Activated naive CD8-positive, alpha-beta T cell treated with anti-CD3 and anti-CD28 coated beads for 36 hours (primary cell): ENCODE data around the gene NFIB. TPM values are rescaled to one million over a fixed set of nuclear protein-coding genes. Genes with fewer than 3 reads are reported as not detected.

ENCODE experiments used
- DNase-seq: peaks from one replicate; pipeline ENCODE4 v3.0.0; 2021
- H3K27ac Mint-ChIP-seq: one replicate; pipeline ENCODE4 v1.8.0; 2022; ENCODE audit warnings: mild to moderate bottlenecking, moderate library complexity, mixed read lengths
- H3K27me3 Mint-ChIP-seq: one replicate; pipeline ENCODE4 v1.8.0; 2022; ENCODE audit warnings: mild to moderate bottlenecking, mixed read lengths
- H3K36me3 Mint-ChIP-seq: one replicate; pipeline ENCODE4 v1.8.0; 2021; ENCODE audit warnings: mild to moderate bottlenecking, mixed read lengths
- H3K4me1 Mint-ChIP-seq: one replicate; pipeline ENCODE4 v1.8.0; 2021; ENCODE audit warnings: mixed read lengths
- H3K4me3 Mint-ChIP-seq: one replicate; pipeline ENCODE4 v1.8.0; 2022; ENCODE audit warnings: mild to moderate bottlenecking, moderate library complexity, mixed read lengths
- H3K9me3 Mint-ChIP-seq: one replicate; pipeline ENCODE4 v1.8.0; 2022; ENCODE audit warnings: mixed read lengths
- total RNA-seq, 2 experiments: library from RNA; stranded (reverse); gene quantifications; one replicate each; pipeline ENCODE4 v1.2.3, GENCODE V29; 2021

NFIB gene
- total RNA-seq, 2 experiments from 2014 or later, result not detected

DNA sequence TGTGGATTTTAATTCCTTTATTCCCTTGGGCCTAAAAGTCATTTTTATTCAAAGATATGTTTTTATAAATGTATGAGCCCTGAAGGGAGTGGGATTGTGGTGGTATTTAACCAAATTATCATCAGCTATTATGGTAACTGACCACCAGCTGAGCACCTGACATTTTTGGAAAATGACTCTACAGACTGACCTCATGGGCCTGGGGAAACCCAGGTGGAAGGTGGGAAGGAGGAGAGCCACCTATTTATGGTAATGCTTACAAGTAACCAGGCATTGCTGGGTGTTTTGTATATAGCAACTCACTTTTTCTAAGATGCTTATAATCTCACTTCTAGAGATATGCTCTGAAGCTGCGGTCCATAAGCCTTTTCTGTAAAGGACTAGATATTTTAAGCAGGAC lies 22.3 kb upstream of the NFIB start:
- Mint-ChIP-seq H3K27me3 (peaks cover 23% of the 10 kb centered on the region), H3K27ac (no peak overlapping the region), H3K9me3 (no peaks in the 10 kb centered on the region), H3K4me1 (no peaks in the 10 kb centered on the region), H3K4me3 (no peak overlapping the region), H3K36me3 (no peaks in the 10 kb centered on the region)
- no peak for DNase-seq

DNA sequence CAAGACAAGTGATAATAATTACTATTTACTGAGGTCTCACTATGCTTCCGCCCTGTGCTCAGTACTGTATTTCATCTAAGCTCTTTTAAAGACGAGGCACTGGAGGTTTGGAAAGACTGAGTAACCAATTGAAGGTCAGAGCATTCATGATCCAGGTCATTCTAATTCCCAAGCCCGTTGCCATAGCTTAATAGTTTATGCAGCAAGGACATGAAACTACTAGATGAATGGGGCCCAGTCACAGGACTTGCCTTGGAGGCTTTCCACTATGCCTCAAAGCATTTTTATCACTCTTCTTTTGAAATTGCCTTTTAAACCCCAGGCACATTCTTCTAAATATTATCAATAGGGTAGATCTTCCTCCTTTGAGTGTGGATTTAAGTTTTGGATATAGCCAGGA lies 17.2 kb upstream of the NFIB start:
- H3K27ac Mint-ChIP-seq, result no peak overlapping the region
- no peak for DNase-seq
- H3K4me3 Mint-ChIP-seq, result no peak overlapping the region
- H3K27me3 Mint-ChIP-seq, result peaks cover 15% of the 10 kb centered on the region
- H3K4me1 Mint-ChIP-seq, result no peaks in the 10 kb centered on the region
- no peaks in the 10 kb centered on the region for H3K36me3 Mint-ChIP-seq
- no peaks in the 10 kb centered on the region for H3K9me3 Mint-ChIP-seq

DNA sequence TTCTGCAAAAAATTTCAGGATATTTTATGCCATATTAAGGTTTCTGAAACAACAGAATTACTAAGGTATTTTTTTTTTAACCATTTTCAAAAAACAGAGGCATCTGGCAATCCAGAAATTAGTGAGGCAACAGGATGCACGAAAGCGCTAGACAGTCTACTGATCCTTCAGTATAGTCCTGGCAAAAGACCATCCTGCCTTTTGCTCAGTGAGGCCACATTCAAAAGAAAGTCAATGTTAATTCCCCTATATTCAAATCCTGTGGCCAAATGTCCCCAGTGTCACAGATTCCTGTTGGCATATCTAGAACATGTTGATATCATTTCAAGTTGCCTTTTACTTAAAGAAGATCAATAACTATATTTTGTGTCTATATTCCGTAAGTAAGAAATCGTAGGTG lies 13.1 kb upstream of the NFIB start:
- Mint-ChIP-seq H3K36me3 (no peaks in the 10 kb centered on the region), H3K27me3 (peaks cover 34% of the 10 kb centered on the region), H3K4me1 (peaks cover 6% of the 10 kb centered on the region), H3K27ac (no peak overlapping the region), H3K9me3 (no peaks in the 10 kb centered on the region), H3K4me3 (no peak overlapping the region)
- DNase-seq, result no peak

DNA sequence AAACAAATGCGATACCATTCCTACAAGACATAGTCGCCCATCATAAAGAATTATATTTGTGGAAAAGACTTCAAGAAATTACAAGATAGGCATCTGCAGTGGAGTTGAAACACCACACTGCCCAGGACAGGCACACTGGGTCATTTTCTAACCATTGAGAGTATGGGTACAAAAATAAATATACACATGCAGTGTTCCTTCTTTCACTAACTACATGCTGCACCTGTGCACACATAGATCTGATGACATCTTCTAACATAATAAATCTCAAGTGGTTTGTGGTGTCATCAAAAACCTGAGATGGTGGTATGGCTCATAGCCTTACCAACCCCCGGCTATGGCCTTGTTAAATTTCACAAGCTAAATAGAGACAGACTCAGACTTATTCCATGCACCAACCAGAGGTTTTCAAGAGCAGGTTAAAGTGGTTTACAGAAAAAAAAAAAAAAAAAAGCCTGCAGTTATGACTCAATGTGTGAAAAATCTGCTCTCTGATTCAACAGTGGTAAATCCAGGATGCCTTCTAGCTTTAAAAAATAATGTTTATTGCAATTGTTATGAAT lies 12.4 kb upstream of the NFIB start:
- peaks cover 12% of the 10 kb centered on the region for H3K4me1 Mint-ChIP-seq

DNA sequence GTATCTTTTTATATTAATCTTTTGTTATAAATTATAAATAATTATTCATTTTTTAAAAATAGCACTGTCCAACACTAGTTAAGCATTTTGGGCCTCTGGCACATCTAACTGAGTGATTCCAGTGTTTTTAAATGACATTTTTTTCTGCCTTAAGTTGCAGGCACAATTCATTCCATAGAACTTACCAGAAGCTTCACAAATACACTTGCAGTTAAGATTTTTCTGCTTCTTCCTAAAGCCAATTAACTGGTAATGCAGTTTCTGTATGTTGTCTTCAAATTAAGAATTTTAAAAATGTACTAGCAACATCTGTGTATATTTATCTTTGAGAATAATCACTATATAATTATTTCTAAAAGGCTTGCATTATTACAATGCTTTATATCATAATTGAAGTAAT lies 11.2 kb upstream of the NFIB start:
- H3K27ac Mint-ChIP-seq, result no peak overlapping the region
- no peaks in the 10 kb centered on the region for H3K36me3 Mint-ChIP-seq
- peaks cover 53% of the 10 kb centered on the region for H3K27me3 Mint-ChIP-seq
- H3K4me3 Mint-ChIP-seq, result no peak overlapping the region
- H3K4me1 Mint-ChIP-seq, result peaks cover 21% of the 10 kb centered on the region
- peaks cover 4% of the 10 kb centered on the region for H3K9me3 Mint-ChIP-seq
- DNase-seq, result no peak

More for the DNA sequence above, 12.4 kb upstream of the NFIB start:
- H3K36me3 Mint-ChIP-seq, result no peaks in the 10 kb centered on the region
- no peak for DNase-seq
- H3K27me3 Mint-ChIP-seq, result peaks cover 41% of the 10 kb centered on the region
- no peak overlapping the region for H3K4me3 Mint-ChIP-seq
- no peak overlapping the region for H3K27ac Mint-ChIP-seq
- H3K9me3 Mint-ChIP-seq, result no peaks in the 10 kb centered on the region

DNA sequence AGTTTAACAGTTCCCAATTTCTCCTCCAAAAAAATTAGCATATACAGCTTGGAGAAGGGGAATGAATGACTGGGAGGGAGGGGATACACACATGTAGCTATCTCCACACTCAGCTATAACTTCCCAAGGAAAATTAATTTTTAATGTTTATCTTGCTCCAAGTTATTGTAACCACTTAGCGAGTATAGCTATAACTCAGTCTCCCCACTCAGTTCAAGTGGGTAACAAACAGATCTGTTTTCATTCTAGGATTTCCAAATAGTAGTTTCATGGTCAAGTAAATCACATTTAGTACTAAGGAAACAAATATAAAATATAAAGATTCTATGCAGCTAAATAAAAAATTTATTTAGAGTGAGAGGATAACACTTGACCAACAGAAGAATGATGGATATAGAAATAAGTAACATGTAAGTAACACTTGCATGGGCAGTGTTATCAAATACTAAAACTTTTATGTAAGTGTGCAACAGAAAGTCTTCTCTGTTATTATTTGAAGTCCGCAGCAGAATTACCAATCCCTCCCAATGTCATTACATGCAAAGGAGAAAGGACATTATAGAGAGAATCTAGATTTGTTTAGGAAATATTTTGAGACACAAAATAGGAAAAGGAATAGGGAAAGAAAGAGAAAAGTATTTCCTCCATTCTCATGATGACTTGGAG lies 10.2 kb upstream of the NFIB start:
- DNase-seq, result no peak
- Mint-ChIP-seq H3K4me1 (peaks cover 21% of the 10 kb centered on the region), H3K27me3 (peaks cover 53% of the 10 kb centered on the region), H3K4me3 (no peak overlapping the region), H3K27ac (no peak overlapping the region), H3K9me3 (peaks cover 4% of the 10 kb centered on the region), H3K36me3 (no peaks in the 10 kb centered on the region)

DNA sequence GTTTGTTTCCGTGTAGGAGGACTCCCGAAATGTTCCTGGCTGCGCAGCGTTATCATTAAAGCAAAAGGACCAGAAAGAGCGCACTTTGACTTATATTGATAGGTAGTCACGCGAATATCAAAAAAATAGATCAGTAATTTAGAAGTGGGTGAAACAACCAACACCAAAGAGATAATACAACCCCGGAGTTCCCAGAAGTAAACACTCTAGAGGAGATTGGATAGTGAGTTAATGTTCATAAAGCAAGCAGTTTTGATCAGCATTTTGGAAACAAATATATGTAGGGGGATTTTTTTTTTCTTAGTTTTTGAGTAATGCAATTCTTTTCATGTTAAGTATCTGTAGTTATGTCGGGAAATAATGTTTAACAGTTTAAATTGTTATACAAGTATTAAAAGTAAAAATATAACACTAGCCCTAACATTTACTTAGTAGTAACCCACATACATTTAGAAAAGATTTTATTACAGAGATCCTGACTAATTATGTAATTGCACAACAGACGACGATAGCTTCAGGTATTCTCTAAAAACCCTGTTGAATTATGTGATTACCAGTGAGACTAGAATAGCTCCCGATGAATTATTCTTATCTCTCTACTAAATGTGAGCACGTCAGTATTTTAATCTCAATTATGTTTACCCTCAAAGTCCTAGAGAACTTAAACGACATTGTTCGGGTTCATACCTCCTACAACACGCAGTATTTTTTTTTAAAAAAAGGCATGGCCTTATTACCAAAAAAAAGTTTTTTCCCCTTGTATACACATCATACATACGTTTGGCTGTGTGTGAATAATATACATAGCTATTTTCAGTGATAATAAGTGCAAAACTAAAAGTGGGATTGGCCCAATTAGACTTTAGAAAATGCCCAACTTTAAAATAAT lies 9.4 kb upstream of the NFIB start:
- Mint-ChIP-seq H3K4me3 (peak overlapping the region; percentile 78), H3K36me3 (no peaks in the 10 kb centered on the region), H3K27me3 (peaks cover 56% of the 10 kb centered on the region), H3K27ac (peak overlapping the region; percentile 60), H3K4me1 (peaks cover 21% of the 10 kb centered on the region), H3K9me3 (peaks cover 4% of the 10 kb centered on the region)
- DNase-seq, result no peak

DNA sequence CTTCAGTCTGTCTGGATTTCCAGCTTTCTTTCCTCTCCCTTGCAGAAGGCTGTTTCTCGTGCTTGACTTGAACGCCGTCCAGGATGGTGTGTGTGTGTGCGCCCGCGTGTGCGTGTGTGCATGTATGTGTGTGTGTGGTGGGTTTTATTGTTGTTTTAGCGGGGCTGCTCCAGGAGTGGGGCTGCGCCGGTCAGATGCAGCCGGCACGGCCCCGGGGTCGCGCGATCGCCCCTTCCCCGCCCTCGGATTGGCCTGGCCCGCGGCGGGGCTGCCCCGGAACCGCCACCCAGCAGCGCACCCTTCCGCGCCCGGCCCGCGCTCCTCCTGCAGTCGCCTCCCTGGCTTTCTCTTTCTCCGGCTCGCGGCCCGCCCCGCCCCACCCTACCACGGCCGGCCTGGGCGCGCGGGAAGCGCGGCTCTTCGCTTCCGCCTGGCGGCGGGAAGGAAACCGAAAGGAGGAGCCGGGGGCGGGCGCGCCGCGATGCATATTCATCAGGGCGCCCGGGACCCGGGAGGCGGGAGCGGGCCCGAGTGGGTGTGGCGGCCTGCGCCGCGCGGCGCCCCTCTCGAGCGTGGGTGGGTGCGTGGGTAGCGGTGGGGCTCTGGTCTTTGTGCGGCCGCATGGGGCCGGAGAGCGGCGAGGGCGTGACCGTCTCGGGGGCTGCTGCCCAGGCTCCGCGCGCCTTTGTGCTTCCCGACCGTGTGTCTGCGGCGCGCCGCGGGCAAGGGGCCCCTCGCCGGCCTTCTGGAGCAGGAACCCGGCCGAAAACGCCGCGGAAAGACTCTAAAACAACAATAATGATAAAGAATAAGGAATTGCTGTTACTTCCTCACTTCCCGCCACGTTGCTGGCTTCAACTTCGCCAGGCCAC lies 8.5 kb upstream of the NFIB start:
- Mint-ChIP-seq H3K4me3 (peak overlapping the region; percentile 78), H3K27me3 (peaks cover 58% of the 10 kb centered on the region), H3K27ac (peak overlapping the region; percentile 60), H3K4me1 (peaks cover 21% of the 10 kb centered on the region), H3K36me3 (no peaks in the 10 kb centered on the region), H3K9me3 (peaks cover 4% of the 10 kb centered on the region)
- peak; percentile 84 for DNase-seq

DNA sequence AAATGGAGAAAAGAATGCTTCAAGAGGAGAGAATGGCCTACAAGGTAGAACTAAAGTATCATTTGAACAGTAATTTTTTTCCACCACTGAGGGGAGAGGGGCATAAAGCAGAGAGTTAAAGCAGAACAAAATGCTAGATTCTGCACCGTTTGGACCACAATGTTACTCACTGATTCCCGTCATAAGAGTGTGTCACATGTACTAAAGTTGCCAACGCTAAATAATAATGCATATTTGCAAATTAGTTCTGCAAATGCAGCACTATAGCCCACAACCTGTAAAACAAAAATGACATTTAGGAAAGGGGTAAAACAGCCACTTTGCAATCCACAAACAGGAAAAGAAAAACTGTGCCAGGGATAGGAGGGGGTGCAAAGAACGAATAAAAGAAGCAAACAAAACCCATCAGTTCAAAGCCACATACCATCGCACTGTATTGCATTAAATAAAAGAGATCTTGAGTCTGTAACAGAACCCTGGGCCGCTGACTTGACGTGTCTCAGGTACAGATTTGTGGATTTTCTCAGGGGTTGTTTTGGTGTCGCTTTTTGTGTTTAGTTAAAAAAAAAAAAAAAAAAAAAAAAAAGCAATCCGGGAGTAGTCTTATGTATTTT lies 7.7 kb upstream of the NFIB start:
- Mint-ChIP-seq H3K36me3 (no peaks in the 10 kb centered on the region), H3K9me3 (peaks cover 4% of the 10 kb centered on the region), H3K4me3 (peak overlapping the region; percentile 54), H3K27ac (peak overlapping the region; percentile 60), H3K4me1 (peaks cover 21% of the 10 kb centered on the region), H3K27me3 (peaks cover 66% of the 10 kb centered on the region)
- DNase-seq, result no peak

DNA sequence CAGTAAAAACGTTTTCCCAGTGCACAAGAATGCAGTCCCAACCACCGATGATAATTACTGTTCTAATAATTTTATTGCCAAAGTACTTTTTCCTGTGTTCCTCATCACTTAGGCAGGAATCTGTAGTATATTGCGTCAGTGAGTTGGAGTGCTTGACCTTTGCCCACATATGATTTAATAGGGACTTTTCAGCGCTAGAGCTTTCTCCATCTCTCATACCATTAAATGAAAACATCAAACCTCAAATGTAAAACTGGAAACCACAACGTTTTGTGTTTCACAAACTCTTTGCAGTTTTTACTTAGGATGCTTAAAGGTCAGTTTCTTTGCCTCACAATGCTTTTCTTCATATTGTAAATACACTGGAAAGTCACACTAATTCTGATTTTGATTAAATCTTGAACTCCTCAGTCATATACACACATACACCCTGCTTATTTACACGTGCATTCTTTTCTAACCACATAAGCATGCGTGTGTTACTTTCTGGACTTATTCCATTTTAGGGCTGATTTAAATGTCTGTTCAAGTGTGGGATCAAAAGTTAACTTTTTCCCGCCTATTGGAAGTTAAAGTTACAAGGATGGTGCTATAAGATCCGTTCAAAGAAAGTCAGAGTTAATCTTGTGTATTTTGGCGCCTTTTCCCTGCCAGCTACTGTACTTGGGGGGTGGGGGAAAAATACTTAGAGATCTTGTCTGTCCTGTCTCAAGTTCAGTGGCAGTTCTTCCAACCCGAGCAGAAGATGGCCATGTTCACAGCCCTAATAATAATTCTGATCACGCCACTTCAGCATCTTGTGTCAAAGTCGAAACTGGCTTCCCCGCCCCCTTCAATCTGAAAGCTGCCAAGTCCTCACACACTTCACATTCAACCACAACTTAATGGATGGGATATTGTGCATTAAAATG lies 6.6 kb upstream of the NFIB start:
- Mint-ChIP-seq H3K36me3 (no peaks in the 10 kb centered on the region), H3K4me3 (no peak overlapping the region), H3K9me3 (peaks cover 4% of the 10 kb centered on the region), H3K4me1 (peaks cover 24% of the 10 kb centered on the region), H3K27me3 (peaks cover 77% of the 10 kb centered on the region), H3K27ac (no peak overlapping the region)
- DNase-seq, result no peak

DNA sequence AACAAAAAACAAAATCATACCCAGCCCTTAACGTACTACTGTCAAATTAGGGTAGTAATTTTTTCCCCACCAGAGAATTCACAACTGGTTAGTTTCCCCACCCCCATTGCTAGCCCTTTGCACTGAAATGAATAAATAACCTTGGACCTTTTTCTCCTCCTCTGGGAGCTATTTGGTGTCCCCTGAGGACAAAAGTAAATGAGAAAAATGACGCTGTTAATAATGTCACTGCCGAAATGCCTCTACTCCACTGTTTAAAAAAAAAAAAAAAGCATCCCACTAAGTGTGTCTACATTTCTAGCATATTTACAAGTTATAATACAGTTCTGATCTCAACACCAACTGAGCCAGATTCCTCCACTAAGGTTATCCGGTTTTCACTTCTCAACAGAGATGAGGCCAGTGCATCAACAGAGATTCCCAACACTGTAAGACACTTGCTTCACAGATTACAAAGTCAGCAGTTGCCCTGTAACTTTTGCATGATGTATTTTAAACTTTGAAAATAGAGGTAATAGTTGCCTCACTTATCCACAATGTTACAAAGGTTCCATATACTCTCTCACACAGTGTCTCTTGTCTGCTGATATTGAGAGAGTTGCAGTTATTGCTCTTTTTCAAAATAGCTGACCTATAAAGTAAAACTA lies 5.1 kb upstream of the NFIB start:
- Mint-ChIP-seq H3K4me3 (no peak overlapping the region), H3K4me1 (peaks cover 29% of the 10 kb centered on the region), H3K27me3 (peaks cover 80% of the 10 kb centered on the region), H3K36me3 (no peaks in the 10 kb centered on the region), H3K9me3 (peaks cover 4% of the 10 kb centered on the region), H3K27ac (no peak overlapping the region)
- no peak for DNase-seq

DNA sequence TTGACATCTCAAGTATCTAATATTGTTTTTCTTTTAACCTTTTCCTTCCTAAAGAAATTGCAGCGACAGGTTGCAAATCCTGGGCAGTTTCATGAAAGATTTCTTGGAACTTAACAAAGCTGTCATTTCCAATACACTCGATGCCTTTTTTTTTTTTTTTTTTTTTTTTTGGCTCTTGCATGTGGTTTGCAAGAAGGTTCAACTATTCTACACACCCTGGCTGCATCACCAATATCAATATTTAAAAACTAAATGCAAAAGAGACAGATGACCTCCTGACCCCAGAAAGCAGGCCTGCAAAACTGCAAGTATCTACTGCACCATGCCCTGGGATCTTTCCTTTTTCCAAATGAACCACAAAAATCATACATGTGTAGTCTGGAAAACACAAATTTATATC lies 4.4 kb upstream of the NFIB start:
- Mint-ChIP-seq H3K27ac (no peak overlapping the region), H3K4me3 (no peak overlapping the region), H3K36me3 (no peaks in the 10 kb centered on the region), H3K9me3 (peaks cover 4% of the 10 kb centered on the region), H3K4me1 (peaks cover 33% of the 10 kb centered on the region), H3K27me3 (peaks cover 79% of the 10 kb centered on the region)
- no peak for DNase-seq

DNA sequence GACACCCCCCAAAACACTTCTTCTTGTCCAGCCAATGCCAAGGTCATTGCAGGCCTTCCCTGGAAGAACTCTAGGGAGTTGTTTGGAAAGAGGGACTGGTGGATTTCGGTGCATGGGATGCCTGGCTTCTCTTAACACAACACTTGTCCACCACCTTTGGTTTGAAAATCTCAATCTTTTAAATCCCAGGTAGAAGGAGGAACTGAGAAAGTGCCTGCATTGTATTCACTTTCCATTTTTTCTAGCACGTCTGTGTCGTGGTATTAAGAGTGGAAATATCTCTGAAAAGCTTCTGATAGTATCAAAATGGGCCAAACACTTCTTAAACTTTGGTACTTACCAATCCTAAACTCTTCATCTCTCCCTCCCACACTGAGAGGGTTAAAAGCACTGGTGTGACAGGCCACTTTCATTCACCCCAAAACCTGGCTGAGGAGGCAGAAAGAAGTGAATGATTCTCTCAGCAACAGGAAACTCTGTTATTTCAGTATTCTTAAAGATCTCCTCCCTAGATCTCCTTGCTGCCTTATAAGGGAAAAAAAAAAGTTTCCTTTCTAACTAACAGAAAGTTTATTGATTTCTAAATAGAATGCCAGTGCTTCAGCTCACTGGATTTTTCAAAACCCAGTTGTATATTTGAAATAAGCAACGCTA lies 3.9 kb upstream of the NFIB start:
- H3K4me3 Mint-ChIP-seq, result no peak overlapping the region

More for the DNA sequence above, 3.9 kb upstream of the NFIB start:
- Mint-ChIP-seq H3K36me3 (no peaks in the 10 kb centered on the region), H3K9me3 (peaks cover 4% of the 10 kb centered on the region), H3K27ac (no peak overlapping the region), H3K4me1 (peaks cover 30% of the 10 kb centered on the region), H3K27me3 (peaks cover 79% of the 10 kb centered on the region)
- DNase-seq, result no peak
